Measurements from ENCODE around the gene SLK. TPM values are rescaled to one million over a fixed set of nuclear protein-coding genes. Genes with fewer than 3 reads are reported as not detected.

SLK gene
- total and polyA plus RNA-seq, 7 donors: 15.6 to 96.1 (median 72.1) TPM

- Histone ChIP-seq H3K27ac (no peak overlapping the region), H3K27me3 (no peaks in the 10 kb centered on the region), H3K9me3 (no peaks in the 10 kb centered on the region), H3K4me1 (no peaks in the 10 kb centered on the region), H3K36me3 (peaks cover 0 to 38% (median 0%) of the 10 kb centered on the region in 4 donors), H3K4me3 (no peak overlapping the region)
- intact Hi-C loops (cut with DNase I): no loop called here
- TF ChIP-seq CTCF (IDR thresholded peaks at IDR 0.05): no peak
- TF ChIP-seq EP300 (IDR thresholded peaks at IDR 0.05): no peak
- TF ChIP-seq POLR2A (IDR thresholded peaks at IDR 0.05): no peak
- TF ChIP-seq POLR2AphosphoS5 (IDR thresholded peaks at IDR 0.05): no peak
- WGBS, 2 donors: 90% methylated on average over 7 of the region's 7 CpGs
- DNase-seq: no peak
Measured at GRCh38 chr10:104032144-104032775, 65.3 kb downstream of the SLK start.

- WGBS, 2 donors: 84 to 87% methylated on average over 12 of the region's 12 CpGs
- Histone ChIP-seq H3K4me3 (no peak overlapping the region), H3K27me3 (no peaks in the 10 kb centered on the region), H3K36me3 (peaks cover 0 to 26% (median 0%) of the 10 kb centered on the region in 4 donors), H3K4me1 (no peaks in the 10 kb centered on the region), H3K9me3 (no peaks in the 10 kb centered on the region), H3K27ac (no peak overlapping the region)
- no peak for DNase-seq
- intact Hi-C loops (cut with DNase I): no loop called here
- TF ChIP-seq EP300 (IDR thresholded peaks at IDR 0.05): no peak
- no peak for TF ChIP-seq CTCF (IDR thresholded peaks at IDR 0.05)
- TF ChIP-seq POLR2A (IDR thresholded peaks at IDR 0.05): no peak
- TF ChIP-seq POLR2AphosphoS5 (IDR thresholded peaks at IDR 0.05): no peak
Measured at GRCh38 chr10:104033401-104033930, 66.5 kb downstream of the SLK start.

- peaks cover 0 to 21% (median 0%) of the 10 kb centered on the region in 4 donors for H3K36me3 ChIP-seq
- TF ChIP-seq POLR2AphosphoS5 (IDR thresholded peaks at IDR 0.05): no peak
- TF ChIP-seq EP300 (IDR thresholded peaks at IDR 0.05): no peak
- no peak for TF ChIP-seq POLR2A (IDR thresholded peaks at IDR 0.05)
- TF ChIP-seq CTCF (IDR thresholded peaks at IDR 0.05): no peak
- DNase-seq: no peak
- H3K9me3 ChIP-seq: no peaks in the 10 kb centered on the region
- H3K27me3 ChIP-seq: no peaks in the 10 kb centered on the region
- intact Hi-C loops (cut with DNase I): no loop called here
- no peak overlapping the region for H3K27ac ChIP-seq
- H3K4me1 ChIP-seq: no peaks in the 10 kb centered on the region
- no peak overlapping the region for H3K4me3 ChIP-seq
- 92 to 93% methylated on average over 11 of the region's 11 CpGs for WGBS, 2 donors
Measured at GRCh38 chr10:104033966-104034365, 67.0 kb downstream of the SLK start.

GRCh38 chr10:104034401-104035193 lies 67.7 kb downstream of the SLK start:
- no peaks in the 10 kb centered on the region for H3K27me3 ChIP-seq
- 73 to 79% methylated on average over 23 of the region's 23 CpGs for WGBS, 2 donors
- intact Hi-C loops (cut with DNase I): no loop called here

More at GRCh38 chr10:104034401-104035193, 67.7 kb downstream of the SLK start:
- DNase-seq: no peak
- Histone ChIP-seq H3K9me3 (no peaks in the 10 kb centered on the region), H3K4me3 (no peak overlapping the region), H3K36me3 (peaks cover 0 to 14% (median 0%) of the 10 kb centered on the region in 4 donors), H3K4me1 (no peaks in the 10 kb centered on the region), H3K27ac (no peak overlapping the region)
- TF ChIP-seq POLR2AphosphoS5 (IDR thresholded peaks at IDR 0.05): peak in 1 of 4 donors; percentile 4
- TF ChIP-seq CTCF (IDR thresholded peaks at IDR 0.05): no peak
